Keratinocyte (primary cell): ENCODE measurements around the gene MBTPS1. TPM values are rescaled to one million over a fixed set of nuclear protein-coding genes. Genes with fewer than 3 reads are reported as not detected.

ENCODE experiments used
- DNase-seq: peaks from one replicate; pipeline ENCODE4 v3.0.0-alpha.2; 2011; ENCODE audit warnings: low read depth, missing footprints, low spot score
- FAIRE-seq: peaks from 2 replicates; lab custom pipeline; 2011; peaks lifted over from hg19 to GRCh38; lab: Jason Lieb, UNC
- H2AFZ ChIP-seq: 2 replicates; pipeline ENCODE4 v1.6.0; 2012; ENCODE audit warnings: low read length, control low read depth, inconsistent platforms; ENCODE audit not compliant: control insufficient read depth
- H3K27ac ChIP-seq: 2 replicates; pipeline ENCODE4 v1.5.1; 2011; ENCODE audit warnings: low read length; ENCODE audit not compliant: control insufficient read depth, insufficient read depth
- H3K27me3 ChIP-seq: 3 replicates; pipeline ENCODE4 v1.6.0; 2011; ENCODE audit warnings: low read length; ENCODE audit not compliant: control insufficient read depth, insufficient read depth; ENCODE audit errors: extremely low read depth
- H3K36me3 ChIP-seq, 2 experiments: 2 replicates in 1 of 2; 3 replicates in 1 of 2; pipeline ENCODE4 v1.5.1; 2011; ENCODE audit warnings: low read length in 2 of 2, mild to moderate bottlenecking in 1 of 2; ENCODE audit not compliant: control insufficient read depth in 2 of 2, insufficient read depth in 2 of 2; ENCODE audit errors: extremely low read depth in 1 of 2
- H3K4me1 ChIP-seq: 3 replicates; pipeline ENCODE4 v1.5.1; 2011; ENCODE audit warnings: low read length; ENCODE audit not compliant: control insufficient read depth, insufficient read depth; ENCODE audit errors: extremely low read depth
- H3K4me2 ChIP-seq: 3 replicates; pipeline ENCODE4 v1.6.0; 2011; ENCODE audit warnings: low read depth, low read length; ENCODE audit not compliant: control insufficient read depth, insufficient read depth; ENCODE audit errors: extremely low read depth
- H3K4me3 ChIP-seq, 3 experiments: fragments of 200-600 bp in 1 of 3; sonication (generic) in 1 of 3; 2 replicates in 2 of 3; 3 replicates in 1 of 3; pipeline ENCODE4 v1.5.1; 2011 to 2016; ENCODE audit warnings: low read length in 3 of 3, mild to moderate bottlenecking in 3 of 3, control low read depth in 2 of 3, inconsistent platforms in 1 of 3, low read depth in 1 of 3, mixed read lengths in 1 of 3, mixed run types in 1 of 3, moderate library complexity in 1 of 3; ENCODE audit not compliant: control insufficient read depth in 2 of 3, insufficient read depth in 2 of 3; ENCODE audit errors: extremely low read depth in 1 of 3
- H3K79me2 ChIP-seq: 2 replicates; pipeline ENCODE4 v1.6.0; 2012; ENCODE audit warnings: low read length; ENCODE audit not compliant: control insufficient read depth, insufficient read depth
- H3K9ac ChIP-seq: 3 replicates; pipeline ENCODE4 v1.6.0; 2011; ENCODE audit warnings: low read length; ENCODE audit not compliant: control insufficient read depth, insufficient read depth; ENCODE audit errors: extremely low read depth
- H3K9me1 ChIP-seq: 3 replicates; pipeline ENCODE4 v1.6.0; 2011; ENCODE audit warnings: low read length; ENCODE audit not compliant: control insufficient read depth, insufficient read depth; ENCODE audit errors: extremely low read depth
- H3K9me3 ChIP-seq: 2 replicates; pipeline ENCODE4 v1.5.1; 2012; ENCODE audit warnings: low read depth, low read length; ENCODE audit not compliant: control insufficient read depth
- H4K20me1 ChIP-seq: 3 replicates; pipeline ENCODE4 v1.6.0; 2011; ENCODE audit warnings: low read length; ENCODE audit not compliant: control insufficient read depth, insufficient read depth; ENCODE audit errors: extremely low read depth
- CTCF ChIP-seq, 3 experiments: IDR thresholded peaks in 1 of 3; conservative IDR thresholded peaks in 1 of 3; optimal IDR thresholded peaks in 1 of 3; 2 replicates in 2 of 3; 3 replicates in 1 of 3; pipeline versions ENCODE3 to v1.5.1; 2011; ENCODE audit warnings: low read length in 3 of 3, mild to moderate bottlenecking in 3 of 3, moderate library complexity in 2 of 3, control low read depth in 1 of 3, inconsistent platforms in 1 of 3; ENCODE audit not compliant: insufficient read depth in 2 of 3; ENCODE audit errors: extremely low read depth in 1 of 3
- EZH2 ChIP-seq: IDR thresholded peaks from one replicate; pipeline ENCODE4 v1.6.1; 2012; ENCODE audit warnings: inconsistent platforms, mild to moderate bottlenecking, low read length, moderate library complexity
- dilution Hi-C: fragments of 300-500 bp; cut with MboI; formaldehyde crosslinking; loops from one replicate; pipeline ENCODE4 v1.7.0; 2020; ENCODE audit warnings: low sequenced_read_pairs; ENCODE audit not compliant: extremely low pct_ligation_motif_present
- polyA plus RNA-seq, 5 experiments: library from polyadenylated mRNA; depleted of rRNA in 3 of 5; stranded (reverse) in 3 of 5; stranded (forward) in 1 of 5; unstranded in 1 of 5; fragments of >200 nt; gene quantifications; 1 replicate in 1 of 5; 2 replicates in 3 of 5; 3 replicates in 1 of 5; pipeline versions ENCODE4 v1.2.1 to v1.2.3, GENCODE V29; 2011 to 2012; ENCODE audit warnings: missing spikeins in 2 of 5, low read depth in 1 of 5, low replicate concordance in 1 of 5

MBTPS1 gene
- polyA plus RNA-seq, 1 donor (not counting 4 experiments of a cell fraction or from before 2014, with no cell fraction given), result 56.0 TPM

DNA sequence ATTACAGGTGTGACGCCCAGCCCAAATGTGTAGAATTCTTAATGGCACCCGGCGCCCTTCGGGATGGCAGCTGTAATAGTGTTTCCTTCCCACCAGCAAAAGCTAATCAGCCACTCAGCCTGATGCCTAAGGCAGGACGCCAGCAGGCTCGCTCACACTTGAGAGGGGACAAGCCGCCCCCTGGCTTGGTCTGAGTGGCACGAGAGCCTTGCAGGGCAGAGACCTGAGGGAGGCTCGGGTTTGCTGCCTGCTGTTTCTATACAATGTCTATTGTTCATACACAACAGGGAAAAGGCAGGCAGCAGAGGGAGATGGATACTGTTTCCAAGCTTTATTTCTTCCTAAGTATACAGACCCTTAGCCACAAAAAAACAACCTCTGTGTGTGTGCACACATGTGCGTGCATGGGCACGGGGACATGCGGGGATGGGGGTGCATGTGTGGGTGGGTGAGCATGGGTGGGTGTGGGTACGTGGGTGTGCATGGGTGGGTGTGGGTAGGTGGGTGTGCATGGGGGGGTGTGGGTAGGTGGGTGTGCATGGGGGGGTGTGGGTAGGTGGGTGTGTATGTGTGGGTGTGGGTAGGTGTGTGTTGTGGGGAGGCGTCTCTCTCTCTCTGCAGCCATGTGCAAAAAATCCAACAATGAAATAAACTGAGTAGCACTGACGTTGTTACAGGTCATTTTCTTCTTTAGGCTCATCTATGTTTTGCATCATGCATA lies 84.1 kb downstream of the MBTPS1 start:
- no peak overlapping the region for H3K27ac ChIP-seq
- H3K79me2 ChIP-seq, result no peaks in the 10 kb centered on the region
- no peak overlapping the region for H2AFZ ChIP-seq
- H3K4me2 ChIP-seq, result no peak overlapping the region
- H3K4me1 ChIP-seq, result no peaks in the 10 kb centered on the region
- H3K36me3 ChIP-seq, result no peaks in the 10 kb centered on the region
- H3K27me3 ChIP-seq, result peaks cover 7% of the 10 kb centered on the region
- no peaks in the 10 kb centered on the region for H4K20me1 ChIP-seq
- TF ChIP-seq EZH2, result no peak
- no peak for TF ChIP-seq CTCF (optimal IDR thresholded peaks at IDR 0.05 in 1 of 3, IDR thresholded peaks at IDR 0.05 in 1 of 3, conservative IDR thresholded peaks at IDR 0.05 in 1 of 3; ENCODE audit: extremely low read depth in 1 of 3, insufficient read depth in 2 of 3, low read length in 3 of 3)
- no peak overlapping the region for H3K9ac ChIP-seq
- FAIRE-seq (no peak), DNase-seq (no peak)
- dilution Hi-C loops, result no loop called here
- H3K4me3 ChIP-seq, result no peak overlapping the region
- no peaks in the 10 kb centered on the region for H3K9me1 ChIP-seq
- H3K9me3 ChIP-seq, result peaks cover 3% of the 10 kb centered on the region

DNA sequence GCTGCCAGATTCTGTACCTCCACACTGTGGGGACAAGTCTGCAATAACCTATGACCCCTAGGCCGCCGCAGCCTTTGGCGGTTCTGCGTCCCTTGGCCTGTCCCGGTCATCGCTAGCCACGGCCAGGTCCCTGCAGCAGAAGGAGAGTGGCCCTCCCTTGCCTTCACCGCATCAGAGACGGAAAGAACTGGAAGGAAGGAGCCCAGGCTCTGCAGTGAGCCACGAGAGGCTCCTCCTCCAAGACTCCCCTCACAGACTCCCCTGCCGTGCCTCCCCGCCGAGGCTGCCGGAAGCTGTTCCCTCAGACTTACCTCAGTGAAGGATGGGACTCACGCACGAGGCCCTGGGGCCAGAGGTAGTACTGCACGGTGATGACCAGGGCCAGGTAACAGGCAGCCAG lies 85.2 kb downstream of the MBTPS1 start:
- Histone ChIP-seq H3K27me3 (peaks cover 7% of the 10 kb centered on the region), H2AFZ (no peak overlapping the region), H3K79me2 (no peaks in the 10 kb centered on the region), H3K36me3 (no peaks in the 10 kb centered on the region), H3K4me2 (no peak overlapping the region), H3K9ac (no peak overlapping the region), H3K9me1 (no peaks in the 10 kb centered on the region), H3K27ac (no peak overlapping the region), H4K20me1 (no peaks in the 10 kb centered on the region), H3K4me3 (no peak overlapping the region), H3K9me3 (peaks cover 3% of the 10 kb centered on the region), H3K4me1 (no peaks in the 10 kb centered on the region)
- TF ChIP-seq CTCF (optimal IDR thresholded peaks at IDR 0.05 in 1 of 3, IDR thresholded peaks at IDR 0.05 in 1 of 3, conservative IDR thresholded peaks at IDR 0.05 in 1 of 3; ENCODE audit: extremely low read depth in 1 of 3, insufficient read depth in 2 of 3, low read length in 3 of 3) (no peak), EZH2 (no peak)
- DNase-seq, result no peak
- FAIRE-seq, result no peak
- dilution Hi-C loops, result no loop called here
